Adrenal gland (tissue), 5 donors: ENCODE measurements around the gene SFRP5.

Experiments
- POLR2A ChIP-seq, 2 donors: fragments of 450-650 bp; IDR thresholded peaks; one replicate each; pipeline ENCODE4 v1.6.1; 2017; ENCODE audit warnings: antibody characterized with exemption in 2 of 2, mild to moderate bottlenecking in 2 of 2, moderate library complexity in 1 of 2
- TF ChIP-seq, protein P1 (sequence below), 6 experiments: fragments of 450-650 bp in 4 of 6; fragments of 200-600 bp in 2 of 6; sonication (generic) in 1 of 6; IDR thresholded peaks; 1 replicate in 5 of 6; 2 replicates in 1 of 6; pipeline versions ENCODE4 v1.5.1 to v1.8.0; 2016 to 2021; ENCODE audit warnings: antibody characterized with exemption in 6 of 6, mild to moderate bottlenecking in 2 of 6, moderate library complexity in 1 of 6
- donor health status: DM: no; HTN: no; CAD: no.

DNA sequence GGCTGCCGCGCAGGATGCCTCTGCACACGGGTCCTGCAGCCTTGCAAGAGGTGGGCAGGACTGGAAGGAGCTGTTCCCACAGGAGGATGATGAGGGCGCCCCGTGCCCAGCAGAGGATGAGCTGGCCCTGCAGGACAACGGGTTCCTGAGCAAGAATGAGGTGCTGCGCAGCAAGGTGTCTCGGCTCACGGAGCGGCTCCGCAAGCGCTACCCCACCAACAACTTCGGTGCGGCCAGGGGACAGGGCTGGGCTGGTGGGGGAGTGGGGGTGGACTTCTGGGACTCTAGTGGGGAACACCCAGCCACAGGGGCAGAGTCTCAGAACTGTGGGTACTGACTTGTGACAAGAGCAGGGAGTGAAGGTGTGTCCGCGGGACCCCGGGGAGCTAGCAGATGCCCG lies 18.8 kb downstream of the SFRP5 start:
- TF ChIP-seq, protein P1, sequence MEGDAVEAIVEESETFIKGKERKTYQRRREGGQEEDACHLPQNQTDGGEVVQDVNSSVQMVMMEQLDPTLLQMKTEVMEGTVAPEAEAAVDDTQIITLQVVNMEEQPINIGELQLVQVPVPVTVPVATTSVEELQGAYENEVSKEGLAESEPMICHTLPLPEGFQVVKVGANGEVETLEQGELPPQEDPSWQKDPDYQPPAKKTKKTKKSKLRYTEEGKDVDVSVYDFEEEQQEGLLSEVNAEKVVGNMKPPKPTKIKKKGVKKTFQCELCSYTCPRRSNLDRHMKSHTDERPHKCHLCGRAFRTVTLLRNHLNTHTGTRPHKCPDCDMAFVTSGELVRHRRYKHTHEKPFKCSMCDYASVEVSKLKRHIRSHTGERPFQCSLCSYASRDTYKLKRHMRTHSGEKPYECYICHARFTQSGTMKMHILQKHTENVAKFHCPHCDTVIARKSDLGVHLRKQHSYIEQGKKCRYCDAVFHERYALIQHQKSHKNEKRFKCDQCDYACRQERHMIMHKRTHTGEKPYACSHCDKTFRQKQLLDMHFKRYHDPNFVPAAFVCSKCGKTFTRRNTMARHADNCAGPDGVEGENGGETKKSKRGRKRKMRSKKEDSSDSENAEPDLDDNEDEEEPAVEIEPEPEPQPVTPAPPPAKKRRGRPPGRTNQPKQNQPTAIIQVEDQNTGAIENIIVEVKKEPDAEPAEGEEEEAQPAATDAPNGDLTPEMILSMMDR (IDR thresholded peaks at IDR 0.05): no peak
- no peak for TF ChIP-seq POLR2A (IDR thresholded peaks at IDR 0.05)
